AG20443 (cell line): ENCODE data around the gene NDUFB7.

Experiments used
- DNase-seq: peaks from one replicate; pipeline ENCODE4 v3.0.0; 2012; ENCODE audit warnings: low spot score, mixed read lengths

Gene NDUFB7

GRCh38 chr19:14520543-14520942, 51.3 kb downstream of the NDUFB7 start:
- DNase-seq = no peak

GRCh38 chr19:14519860-14520407, 51.9 kb downstream of the NDUFB7 start:
- DNase-seq = no peak

- DNase-seq = no peak
Observed at GRCh38 chr19:14519245-14519859, 52.5 kb downstream of the NDUFB7 start.

GRCh38 chr19:14517840-14518505, 53.9 kb downstream of the NDUFB7 start, which contains the start of gene DNAJB1:
Gene DNAJB1 (minus strand): TSS chr19:14518397. CDS start chr19:14518349, 48 bp downstream.
- peak; percentile 93 for DNase-seq

- peak; percentile 55 for DNase-seq
Observed at GRCh38 chr19:14517446-14517839, 54.4 kb downstream of the NDUFB7 start.

- DNase-seq = no peak
Observed at GRCh38 chr19:14516746-14517438, 55.0 kb downstream of the NDUFB7 start.
